Measurements from ENCODE around the gene YAP1. TPM values are rescaled to one million over a fixed set of nuclear protein-coding genes. Genes with fewer than 3 reads are reported as not detected.
"Not testable (repeated sequence)": the region's sequence is repeated elsewhere in the genome, so short reads cannot be mapped to it uniquely, and the experiment has no call there.

The YAP1 gene
- total RNA-seq, 2 experiments from 2014 or later = 1.1 to 1.5 TPM

DNA sequence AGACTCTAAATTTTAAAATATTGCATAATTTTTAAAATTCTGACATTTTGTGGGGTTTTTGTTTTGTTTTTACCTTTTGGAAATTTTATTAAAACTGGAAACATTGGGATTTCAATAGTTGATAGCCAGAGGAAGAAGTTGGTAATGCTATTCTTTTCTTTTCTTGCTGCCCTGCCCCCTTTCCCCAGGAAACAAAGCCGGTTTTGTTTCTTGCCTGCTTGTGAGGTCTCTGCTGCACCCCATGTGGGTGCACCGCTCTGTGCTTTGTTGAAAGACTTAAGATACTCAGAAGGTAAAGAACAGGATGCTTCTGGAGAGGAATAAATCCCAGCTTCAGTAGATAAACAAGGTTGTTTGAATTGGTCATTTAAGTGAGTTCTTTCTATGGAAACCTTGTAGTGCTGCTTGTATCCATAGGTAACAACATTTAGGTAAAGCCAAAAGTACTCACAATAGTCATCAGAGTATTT, 87.5 kb downstream of the YAP1 start:
- DNase-seq = no peak
- intact Hi-C loops (cut with micrococcal nuclease) = no loop called here

DNA sequence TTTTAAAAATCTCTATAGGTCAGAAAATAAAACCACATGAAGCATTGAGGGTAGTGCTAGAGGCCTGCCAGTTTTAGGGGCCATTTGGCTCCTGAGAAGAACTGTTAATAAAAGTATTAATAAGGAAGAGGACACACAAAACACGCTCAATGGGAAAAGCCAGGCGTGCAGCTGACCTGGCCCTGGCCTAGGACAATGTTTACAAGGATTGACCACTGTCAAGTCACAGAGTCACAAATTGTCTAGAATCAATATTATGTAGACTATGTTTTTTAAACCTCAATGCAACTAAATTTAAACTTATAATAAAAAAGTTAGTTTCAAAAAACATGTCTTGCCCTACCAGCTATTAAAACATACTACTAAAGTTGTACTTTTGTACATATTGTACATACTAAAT, 89.4 kb downstream of the YAP1 start:
- intact Hi-C loops (cut with micrococcal nuclease) = no loop called here
- Mint-ChIP-seq H3K4me3 (no peak overlapping the region), H3K36me3 (ENCODE audit: low read depth) (no peaks in the 10 kb centered on the region), H3K9me3 (no peaks in the 10 kb centered on the region), H3K27ac (no peak overlapping the region), H3K4me1 (ENCODE audit: low read depth) (no peaks in the 10 kb centered on the region), H3K27me3 (ENCODE audit: low read depth) (peaks cover 12% of the 10 kb centered on the region)
- DNase-seq = no peak
- CTCF ChIA-PET = no interaction called here

More for the DNA sequence above, 87.5 kb downstream of the YAP1 start:
- Mint-ChIP-seq H3K27me3 (ENCODE audit: low read depth) (peaks cover 10% of the 10 kb centered on the region), H3K9me3 (no peaks in the 10 kb centered on the region), H3K4me3 (no peak overlapping the region), H3K36me3 (ENCODE audit: low read depth) (no peaks in the 10 kb centered on the region), H3K4me1 (ENCODE audit: low read depth) (no peaks in the 10 kb centered on the region), H3K27ac (no peak overlapping the region)
- CTCF ChIA-PET = interaction anchor here (0.6 kb wide), 1 partner anchor 131 kb away, joined by 3 read pairs; no protein-coding TSS in a partner anchor

DNA sequence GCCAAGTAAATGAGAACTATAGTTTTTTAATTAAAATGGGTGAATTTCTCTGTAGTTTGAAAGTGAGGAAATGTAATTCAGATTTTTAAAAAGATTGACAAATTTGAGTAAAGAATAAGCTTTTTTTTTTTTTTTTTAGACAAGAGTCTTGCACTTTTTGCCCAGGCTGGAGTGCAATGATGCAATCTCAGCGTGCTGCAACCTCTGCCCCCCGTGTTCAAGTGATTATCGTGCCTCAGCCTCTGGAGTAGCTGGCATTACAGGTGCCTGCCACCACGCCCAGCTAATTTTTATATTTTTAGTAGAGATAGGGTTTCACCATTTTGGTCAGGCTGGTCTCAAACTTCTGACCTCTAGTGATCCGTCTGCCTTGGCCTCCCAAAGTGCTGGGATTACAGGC, 90.1 kb downstream of the YAP1 start:
- CTCF ChIA-PET; H3K36me3 Mint-ChIP-seq (ENCODE audit: low read depth): not testable (repeated sequence)

DNA sequence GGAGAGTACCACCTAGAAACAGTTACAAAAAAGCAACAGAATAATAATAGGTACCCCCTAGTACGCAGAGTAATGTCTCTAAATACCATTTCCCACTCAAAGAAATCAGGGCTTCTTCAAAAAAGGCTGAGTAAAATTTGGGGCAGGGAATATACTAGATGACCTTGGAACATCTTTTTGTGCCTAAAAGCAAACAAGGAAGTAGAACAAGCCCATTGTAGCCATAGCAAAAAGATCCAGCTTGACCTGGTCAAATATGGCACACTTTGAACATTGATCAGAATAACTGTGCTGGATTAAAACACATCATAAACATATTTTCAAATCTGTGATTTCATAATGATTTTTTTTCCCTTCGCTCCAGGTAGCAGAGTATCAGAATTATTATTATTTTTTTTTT, 91.5 kb downstream of the YAP1 start:
- intact Hi-C loops (cut with micrococcal nuclease) = no loop called here
- Mint-ChIP-seq H3K36me3 (ENCODE audit: low read depth) (no peaks in the 10 kb centered on the region), H3K27ac (no peak overlapping the region), H3K27me3 (ENCODE audit: low read depth) (peaks cover 11% of the 10 kb centered on the region), H3K4me1 (ENCODE audit: low read depth) (no peaks in the 10 kb centered on the region), H3K9me3 (no peaks in the 10 kb centered on the region), H3K4me3 (no peak overlapping the region)
- CTCF ChIA-PET = no interaction called here
- no peak for DNase-seq

More for the DNA sequence above, 90.1 kb downstream of the YAP1 start:
- H3K4me1 Mint-ChIP-seq (ENCODE audit: low read depth); H3K4me3 Mint-ChIP-seq; H3K27ac Mint-ChIP-seq; intact Hi-C loops (cut with micrococcal nuclease); H3K9me3 Mint-ChIP-seq; DNase-seq: not testable (repeated sequence)
- peaks cover 12% of the 10 kb centered on the region for H3K27me3 Mint-ChIP-seq (ENCODE audit: low read depth)

DNA sequence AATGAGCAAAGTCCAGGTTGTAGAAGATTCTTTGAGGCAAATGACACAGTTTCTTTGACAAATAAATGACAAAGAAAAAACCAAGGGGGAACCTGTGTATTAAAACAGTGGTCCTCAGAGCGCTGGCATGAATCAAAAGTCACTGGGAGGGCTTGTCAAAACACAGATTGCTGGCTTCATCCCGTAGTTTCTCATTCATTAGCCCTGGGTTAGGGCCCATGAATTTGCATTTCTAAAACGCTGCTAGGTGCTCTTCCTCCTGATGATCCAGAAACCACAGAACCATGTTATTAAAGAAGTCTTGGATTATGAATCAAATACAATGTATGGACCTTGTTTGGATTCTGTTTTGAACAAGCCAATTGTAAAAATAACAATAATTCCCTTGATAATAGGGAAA, 92.7 kb downstream of the YAP1 start:
- no peaks in the 10 kb centered on the region for H3K36me3 Mint-ChIP-seq (ENCODE audit: low read depth)
- no peaks in the 10 kb centered on the region for H3K4me1 Mint-ChIP-seq (ENCODE audit: low read depth)
- intact Hi-C loops (cut with micrococcal nuclease) = no loop called here

DNA sequence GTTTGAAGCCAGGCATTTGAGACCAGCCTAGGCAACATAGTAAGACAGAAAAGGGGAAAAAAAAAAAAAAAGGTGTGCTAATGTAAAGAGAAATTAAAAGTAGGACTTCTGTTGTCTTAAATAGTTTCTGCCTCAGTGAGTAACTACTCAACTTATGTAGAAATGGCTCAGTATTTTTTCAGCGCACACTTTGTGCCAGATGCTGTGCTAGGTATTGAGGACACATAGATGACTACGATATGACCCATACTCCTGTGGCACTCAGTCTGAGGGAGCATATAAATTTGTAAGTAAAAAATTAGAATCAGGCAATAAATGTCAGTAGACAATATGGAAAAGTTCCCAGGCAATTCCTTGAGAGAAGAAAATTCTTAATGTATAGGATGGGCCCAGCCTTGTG, 93.9 kb downstream of the YAP1 start:
- peaks cover 15% of the 10 kb centered on the region for H3K27me3 Mint-ChIP-seq (ENCODE audit: low read depth)
- no peak overlapping the region for H3K27ac Mint-ChIP-seq
- no peak overlapping the region for H3K4me3 Mint-ChIP-seq
- CTCF ChIA-PET = no interaction called here
- intact Hi-C loops (cut with micrococcal nuclease) = no loop called here
- no peaks in the 10 kb centered on the region for H3K36me3 Mint-ChIP-seq (ENCODE audit: low read depth)
- no peaks in the 10 kb centered on the region for H3K9me3 Mint-ChIP-seq
- DNase-seq = no peak
- no peaks in the 10 kb centered on the region for H3K4me1 Mint-ChIP-seq (ENCODE audit: low read depth)

More for the DNA sequence above, 92.7 kb downstream of the YAP1 start:
- H3K9me3 Mint-ChIP-seq = no peaks in the 10 kb centered on the region
- no peak overlapping the region for H3K27ac Mint-ChIP-seq
- peaks cover 12% of the 10 kb centered on the region for H3K27me3 Mint-ChIP-seq (ENCODE audit: low read depth)
- CTCF ChIA-PET = no interaction called here
- H3K4me3 Mint-ChIP-seq = no peak overlapping the region
- no peak for DNase-seq

DNA sequence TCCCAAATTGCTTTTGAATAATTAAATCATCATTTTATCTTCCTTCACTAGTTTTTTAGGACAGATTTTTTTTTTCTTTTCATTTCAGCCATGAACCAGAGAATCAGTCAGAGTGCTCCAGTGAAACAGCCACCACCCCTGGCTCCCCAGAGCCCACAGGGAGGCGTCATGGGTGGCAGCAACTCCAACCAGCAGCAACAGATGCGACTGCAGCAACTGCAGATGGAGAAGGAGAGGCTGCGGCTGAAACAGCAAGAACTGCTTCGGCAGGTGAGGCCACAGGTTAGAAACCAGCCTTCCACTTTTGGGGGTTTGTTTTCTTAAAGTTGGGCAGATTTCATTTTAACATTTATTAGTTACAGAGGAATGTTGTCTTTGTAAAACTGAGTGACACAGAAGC, 95.6 kb downstream of the YAP1 start:
- H3K36me3 Mint-ChIP-seq (ENCODE audit: low read depth) = no peaks in the 10 kb centered on the region
- intact Hi-C loops (cut with micrococcal nuclease) = no loop called here
- CTCF ChIA-PET = no interaction called here
- DNase-seq = no peak
- H3K27me3 Mint-ChIP-seq (ENCODE audit: low read depth) = peaks cover 23% of the 10 kb centered on the region
- no peak overlapping the region for H3K27ac Mint-ChIP-seq
- H3K4me3 Mint-ChIP-seq = no peak overlapping the region
- H3K9me3 Mint-ChIP-seq = no peaks in the 10 kb centered on the region
- no peaks in the 10 kb centered on the region for H3K4me1 Mint-ChIP-seq (ENCODE audit: low read depth)

DNA sequence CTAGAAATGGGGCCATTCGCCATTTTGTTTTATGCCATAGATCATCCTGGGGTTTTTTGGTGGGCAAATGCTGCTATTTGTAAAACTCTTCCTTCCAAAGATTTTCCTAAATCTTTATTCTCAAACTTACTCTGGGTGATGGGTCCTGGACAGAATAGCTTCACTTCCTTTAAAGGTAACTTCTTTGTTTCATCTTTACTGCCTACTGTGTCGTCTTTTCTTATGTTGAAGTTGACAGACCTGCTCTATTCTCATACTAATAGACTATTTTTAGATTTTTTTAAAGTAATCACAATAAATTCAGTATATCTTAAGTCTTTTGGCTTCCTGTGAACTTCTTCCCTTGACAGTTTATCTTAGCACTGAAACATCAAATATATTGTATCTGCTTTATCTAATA, 98.6 kb downstream of the YAP1 start:
- Mint-ChIP-seq H3K27me3 (ENCODE audit: low read depth) (peaks cover 16% of the 10 kb centered on the region), H3K4me3 (no peak overlapping the region), H3K27ac (no peak overlapping the region), H3K9me3 (no peaks in the 10 kb centered on the region), H3K4me1 (ENCODE audit: low read depth) (no peaks in the 10 kb centered on the region), H3K36me3 (ENCODE audit: low read depth) (no peaks in the 10 kb centered on the region)
- intact Hi-C loops (cut with micrococcal nuclease) = no loop called here
- no peak for DNase-seq
- CTCF ChIA-PET = no interaction called here

DNA sequence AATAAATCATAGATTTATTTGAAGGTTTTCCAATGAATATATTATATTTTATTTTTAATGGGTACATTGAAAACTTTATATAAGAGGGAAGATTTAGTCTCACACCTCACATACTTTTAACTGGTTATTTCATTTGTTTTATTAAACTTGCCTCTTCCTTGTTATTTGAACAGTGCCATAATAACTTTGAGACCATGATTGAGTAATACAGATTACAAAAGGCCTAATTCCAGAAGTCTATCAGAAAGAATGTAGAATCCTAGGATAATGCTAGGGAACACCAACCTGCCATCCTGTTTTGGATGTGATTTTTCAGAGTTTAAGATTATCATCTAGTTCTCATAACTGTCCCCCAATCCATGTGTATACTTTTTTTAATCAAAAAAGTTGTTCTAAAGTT, 104.4 kb downstream of the YAP1 start:
- no peaks in the 10 kb centered on the region for H3K9me3 Mint-ChIP-seq
- H3K4me1 Mint-ChIP-seq (ENCODE audit: low read depth) = no peaks in the 10 kb centered on the region
- no peak for DNase-seq
- intact Hi-C loops (cut with micrococcal nuclease) = no loop called here
- H3K27ac Mint-ChIP-seq = no peak overlapping the region
- no peak overlapping the region for H3K4me3 Mint-ChIP-seq
- H3K27me3 Mint-ChIP-seq (ENCODE audit: low read depth) = peaks cover 7% of the 10 kb centered on the region
- no peaks in the 10 kb centered on the region for H3K36me3 Mint-ChIP-seq (ENCODE audit: low read depth)
- CTCF ChIA-PET = interaction anchor here (0.6 kb wide), 1 partner anchor 42 kb away, joined by 3 read pairs; no protein-coding TSS in a partner anchor

DNA sequence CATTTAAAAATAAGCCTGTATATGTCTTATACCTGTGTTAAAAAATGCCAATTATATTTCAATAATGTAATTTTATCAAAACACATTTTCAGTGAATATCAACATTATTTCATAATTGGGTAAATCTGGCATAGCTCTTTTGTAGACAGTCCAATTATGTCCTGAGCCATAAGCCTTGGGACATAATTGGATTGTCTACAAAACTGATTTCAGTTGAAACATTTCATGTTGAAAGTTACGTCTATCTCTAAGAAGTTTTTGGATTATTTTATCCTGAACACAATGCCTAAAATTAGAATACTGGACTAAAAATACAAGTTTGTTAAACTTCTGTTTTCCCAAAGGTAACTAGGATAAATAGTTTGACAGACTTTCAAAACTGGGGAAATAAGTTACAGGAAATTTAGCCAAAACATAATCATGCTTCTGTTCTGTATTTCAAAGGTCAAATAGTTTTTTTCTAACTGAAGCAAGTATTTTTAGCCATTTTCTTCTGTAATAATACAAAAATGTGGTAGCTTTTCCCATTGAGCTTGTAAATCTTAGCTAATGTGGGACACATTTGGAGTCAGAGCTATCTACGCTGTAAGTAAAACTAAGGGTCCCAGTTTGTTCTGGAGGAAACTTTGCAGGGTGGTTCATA, 106.3 kb downstream of the YAP1 start:
- no peaks in the 10 kb centered on the region for H3K27me3 Mint-ChIP-seq (ENCODE audit: low read depth)

DNA sequence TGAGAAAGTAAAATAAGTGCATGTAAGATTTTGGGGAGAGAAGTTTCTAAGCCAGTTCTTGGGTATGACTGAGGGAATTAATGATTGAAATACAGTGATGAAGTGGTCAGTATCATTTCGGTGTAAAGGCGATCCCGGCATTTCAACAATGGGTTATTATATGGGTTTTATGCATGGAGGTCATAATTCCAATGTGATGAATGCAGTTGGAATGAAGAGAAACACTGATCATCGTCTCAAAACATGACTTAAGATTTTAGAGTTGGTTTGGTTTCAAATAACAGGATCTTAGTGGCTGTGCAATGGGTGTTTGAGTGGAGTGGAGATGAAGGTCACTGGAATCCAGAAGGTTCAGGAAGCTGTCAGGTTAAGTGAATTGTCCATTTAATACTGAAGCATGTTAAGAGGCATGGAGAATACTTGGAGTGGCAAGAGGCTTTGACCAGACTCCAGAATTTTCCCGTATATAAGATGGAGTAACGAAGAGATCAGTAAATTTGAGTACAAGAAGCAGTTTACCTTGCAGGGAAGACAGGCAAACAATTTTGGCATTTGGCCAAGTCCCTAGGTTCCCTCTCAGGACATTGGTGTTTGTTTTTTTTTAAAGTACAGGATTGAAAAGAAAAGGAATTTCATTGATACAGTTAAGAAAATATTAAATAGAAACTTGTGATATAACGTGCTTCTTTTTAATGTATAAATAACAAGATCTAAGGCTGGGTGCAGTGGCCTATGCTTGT, 110.7 kb downstream of the YAP1 start:
- no peaks in the 10 kb centered on the region for H3K27me3 Mint-ChIP-seq (ENCODE audit: low read depth)
- H3K4me1 Mint-ChIP-seq (ENCODE audit: low read depth) = no peaks in the 10 kb centered on the region
- intact Hi-C loops (cut with micrococcal nuclease) = no loop called here
- H3K27ac Mint-ChIP-seq = no peak overlapping the region
- H3K36me3 Mint-ChIP-seq (ENCODE audit: low read depth) = no peaks in the 10 kb centered on the region
- no peak for DNase-seq
- CTCF ChIA-PET = no interaction called here
- no peaks in the 10 kb centered on the region for H3K9me3 Mint-ChIP-seq
- no peak overlapping the region for H3K4me3 Mint-ChIP-seq

More for the DNA sequence above, 106.3 kb downstream of the YAP1 start:
- DNase-seq = no peak
- no peaks in the 10 kb centered on the region for H3K36me3 Mint-ChIP-seq (ENCODE audit: low read depth)
- CTCF ChIA-PET = no interaction called here
- H3K4me1 Mint-ChIP-seq (ENCODE audit: low read depth) = no peaks in the 10 kb centered on the region
- no peaks in the 10 kb centered on the region for H3K9me3 Mint-ChIP-seq
- intact Hi-C loops (cut with micrococcal nuclease) = no loop called here
- H3K4me3 Mint-ChIP-seq = no peak overlapping the region
- H3K27ac Mint-ChIP-seq = no peak overlapping the region

DNA sequence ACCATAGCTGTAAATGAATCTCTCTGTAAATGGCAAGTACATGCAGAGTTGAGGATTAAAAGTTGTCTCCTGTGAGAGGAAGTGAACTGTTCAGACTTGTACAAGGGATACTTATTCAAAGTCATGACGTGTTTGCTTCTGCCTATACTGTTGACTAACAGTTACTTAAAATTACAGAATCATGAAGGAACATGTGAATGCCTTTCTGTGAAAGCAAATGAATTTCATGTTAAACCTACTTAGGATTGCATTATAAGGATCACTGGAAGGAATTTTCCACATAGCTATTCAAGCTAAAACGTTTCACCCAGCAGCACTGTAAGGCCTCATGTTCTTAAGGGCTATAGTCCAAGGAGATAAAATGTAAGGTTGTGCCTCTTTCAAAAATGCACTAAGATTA, 113.6 kb downstream of the YAP1 start:
- CTCF ChIA-PET = interaction anchor here (0.5 kb wide), 1 partner anchor 30 kb away, joined by 3 read pairs; no protein-coding TSS in a partner anchor
- no peaks in the 10 kb centered on the region for H3K36me3 Mint-ChIP-seq (ENCODE audit: low read depth)
- H3K27me3 Mint-ChIP-seq (ENCODE audit: low read depth) = no peaks in the 10 kb centered on the region
- H3K9me3 Mint-ChIP-seq = no peaks in the 10 kb centered on the region
- no peaks in the 10 kb centered on the region for H3K4me1 Mint-ChIP-seq (ENCODE audit: low read depth)
- H3K27ac Mint-ChIP-seq = no peak overlapping the region
- H3K4me3 Mint-ChIP-seq = no peak overlapping the region
- no peak for DNase-seq
- intact Hi-C loops (cut with micrococcal nuclease) = no loop called here

Data from activated naive CD4-positive, alpha-beta T cell treated with anti-CD3 and anti-CD28 coated beads for 36 hours (primary cell).